Glutamatergic neuron (in vitro differentiated cells): Measurements from ENCODE around the gene ARPC2. TPM values are rescaled to one million over a fixed set of nuclear protein-coding genes. Genes with fewer than 3 reads are reported as not detected.

Experiments
- DNase-seq: peaks from one replicate; pipeline ENCODE4 v3.0.0; 2022
- H3K27ac Mint-ChIP-seq: one replicate; pipeline ENCODE4 v1.8.0; 2020; ENCODE audit warnings: mild to moderate bottlenecking, mixed read lengths, inconsistent platforms; ENCODE audit not compliant: unreplicated experiment
- H3K27me3 Mint-ChIP-seq: one replicate; pipeline ENCODE4 v1.8.0; 2020; ENCODE audit warnings: mild to moderate bottlenecking, moderate library complexity, mixed read lengths, inconsistent platforms; ENCODE audit not compliant: unreplicated experiment
- H3K36me3 Mint-ChIP-seq: one replicate; pipeline ENCODE4 v1.8.0; 2020; ENCODE audit warnings: mild to moderate bottlenecking, mixed read lengths, inconsistent platforms; ENCODE audit not compliant: unreplicated experiment
- H3K4me1 Mint-ChIP-seq: one replicate; pipeline ENCODE4 v1.8.0; 2020; ENCODE audit warnings: mild to moderate bottlenecking, low read depth, mixed read lengths, inconsistent platforms; ENCODE audit not compliant: unreplicated experiment
- H3K4me3 Mint-ChIP-seq: one replicate; pipeline ENCODE4 v1.8.0; 2020; ENCODE audit warnings: mild to moderate bottlenecking, mixed read lengths, inconsistent platforms; ENCODE audit not compliant: unreplicated experiment
- H3K9me3 Mint-ChIP-seq: one replicate; pipeline ENCODE4 v1.8.0; 2020; ENCODE audit warnings: mild to moderate bottlenecking, moderate library complexity, mixed read lengths, inconsistent platforms; ENCODE audit not compliant: unreplicated experiment
- total RNA-seq: library from RNA; stranded (reverse); fragmentation: NEBNext Ultra II Directional; extraction: Animal tissue kit (Norgen Biotek cat#: 25700); gene quantifications from one replicate; pipeline ENCODE4 v1.2.1, GENCODE V29; 2021; ENCODE audit not compliant: unreplicated experiment
- TF ChIP-seq, protein P1 (sequence below): fragments of 200-600 bp; sonication (generic); IDR thresholded peaks from one replicate; pipeline ENCODE4 v1.5.0; 2021; ENCODE audit not compliant: partially characterized antibody, unreplicated experiment

ARPC2 gene
- total RNA-seq, 1 donor from 2014 or later = 207 TPM

GRCh38 chr2:218186876-218187275, 30.1 kb upstream of the ARPC2 start:
- Mint-ChIP-seq H3K9me3 (no peaks in the 10 kb centered on the region), H3K36me3 (no peaks in the 10 kb centered on the region), H3K4me1 (no peaks in the 10 kb centered on the region), H3K27me3 (peaks cover 2% of the 10 kb centered on the region), H3K27ac (no peak overlapping the region), H3K4me3 (no peak overlapping the region)
- DNase-seq = no peak
- TF ChIP-seq, protein P1, sequence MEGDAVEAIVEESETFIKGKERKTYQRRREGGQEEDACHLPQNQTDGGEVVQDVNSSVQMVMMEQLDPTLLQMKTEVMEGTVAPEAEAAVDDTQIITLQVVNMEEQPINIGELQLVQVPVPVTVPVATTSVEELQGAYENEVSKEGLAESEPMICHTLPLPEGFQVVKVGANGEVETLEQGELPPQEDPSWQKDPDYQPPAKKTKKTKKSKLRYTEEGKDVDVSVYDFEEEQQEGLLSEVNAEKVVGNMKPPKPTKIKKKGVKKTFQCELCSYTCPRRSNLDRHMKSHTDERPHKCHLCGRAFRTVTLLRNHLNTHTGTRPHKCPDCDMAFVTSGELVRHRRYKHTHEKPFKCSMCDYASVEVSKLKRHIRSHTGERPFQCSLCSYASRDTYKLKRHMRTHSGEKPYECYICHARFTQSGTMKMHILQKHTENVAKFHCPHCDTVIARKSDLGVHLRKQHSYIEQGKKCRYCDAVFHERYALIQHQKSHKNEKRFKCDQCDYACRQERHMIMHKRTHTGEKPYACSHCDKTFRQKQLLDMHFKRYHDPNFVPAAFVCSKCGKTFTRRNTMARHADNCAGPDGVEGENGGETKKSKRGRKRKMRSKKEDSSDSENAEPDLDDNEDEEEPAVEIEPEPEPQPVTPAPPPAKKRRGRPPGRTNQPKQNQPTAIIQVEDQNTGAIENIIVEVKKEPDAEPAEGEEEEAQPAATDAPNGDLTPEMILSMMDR = no peak

DNA sequence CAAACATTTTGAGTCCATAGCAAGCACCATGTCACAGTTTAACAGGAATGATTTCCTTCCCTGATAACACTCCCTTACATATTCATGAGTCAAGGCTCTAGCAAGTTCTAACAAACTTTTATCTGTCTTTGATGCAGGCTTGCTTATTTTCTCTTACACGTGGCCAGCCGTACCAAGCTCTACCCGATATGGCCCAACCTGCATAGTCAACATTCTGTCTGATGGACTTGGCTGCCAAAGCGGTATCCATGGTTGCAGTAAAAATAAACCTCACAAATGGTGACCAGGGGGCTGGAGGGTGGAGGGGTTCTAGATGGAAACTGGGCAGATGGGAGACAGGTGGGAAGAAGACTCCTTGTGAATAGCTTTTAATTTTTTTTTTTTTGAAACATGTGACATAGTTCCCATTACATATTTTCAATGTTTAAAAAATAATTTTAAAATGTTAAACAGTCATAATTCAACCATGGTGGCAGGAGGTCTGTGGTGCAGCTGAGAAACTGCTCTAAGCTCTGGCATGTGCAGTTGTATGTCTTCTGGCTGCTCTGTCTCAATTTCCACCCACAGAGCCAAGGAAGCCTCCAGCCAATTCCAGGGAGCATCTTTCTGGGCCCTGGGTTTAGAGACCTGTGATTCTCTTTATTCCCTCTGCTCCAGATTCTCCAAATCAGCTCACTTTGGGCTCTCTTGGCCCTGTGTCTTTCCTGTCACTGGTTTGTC, 29.5 kb upstream of the ARPC2 start:
- TF ChIP-seq, protein P1 = no peak
- Mint-ChIP-seq H3K4me3 (no peak overlapping the region), H3K27me3 (peaks cover 2% of the 10 kb centered on the region), H3K27ac (no peak overlapping the region), H3K36me3 (no peaks in the 10 kb centered on the region), H3K4me1 (no peaks in the 10 kb centered on the region), H3K9me3 (no peaks in the 10 kb centered on the region)
- DNase-seq = no peak

GRCh38 chr2:218188528-218188927, 28.5 kb upstream of the ARPC2 start:
- Mint-ChIP-seq H3K27ac (no peak overlapping the region), H3K27me3 (peaks cover under 1% of the 10 kb centered on the region), H3K4me3 (no peak overlapping the region), H3K36me3 (no peaks in the 10 kb centered on the region), H3K9me3 (no peaks in the 10 kb centered on the region), H3K4me1 (no peaks in the 10 kb centered on the region)
- TF ChIP-seq, protein P1 = no peak
- no peak for DNase-seq

DNA sequence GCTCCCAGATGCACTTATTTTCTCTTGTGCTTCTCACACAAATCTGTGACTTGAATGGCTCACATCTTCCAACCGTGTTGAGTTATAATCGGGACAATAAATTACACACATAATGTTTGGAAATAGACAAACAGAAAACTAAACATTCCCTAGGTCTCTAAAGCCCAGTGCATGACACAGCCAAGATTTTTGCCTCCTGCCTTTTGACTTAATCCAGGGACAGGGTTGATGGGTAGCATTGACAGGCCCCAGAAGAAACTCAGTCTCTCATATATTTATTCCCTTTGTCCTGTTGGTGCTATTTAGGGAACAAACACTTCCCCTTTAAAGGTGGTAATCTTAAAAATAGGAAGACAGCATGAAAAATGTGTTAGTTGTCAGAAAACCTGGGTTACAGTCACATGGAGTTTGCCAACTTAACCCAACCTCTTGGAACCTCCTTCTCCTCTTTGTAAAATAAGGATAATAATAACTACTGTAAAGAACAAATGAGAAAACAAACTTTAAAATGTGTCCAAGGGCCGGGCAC, 24.0 kb upstream of the ARPC2 start:
- Mint-ChIP-seq H3K4me1 (no peaks in the 10 kb centered on the region), H3K27ac (no peak overlapping the region), H3K27me3 (no peaks in the 10 kb centered on the region), H3K4me3 (no peak overlapping the region), H3K9me3 (peaks cover 5% of the 10 kb centered on the region), H3K36me3 (no peaks in the 10 kb centered on the region)
- TF ChIP-seq, protein P1 = no peak
- DNase-seq = no peak

DNA sequence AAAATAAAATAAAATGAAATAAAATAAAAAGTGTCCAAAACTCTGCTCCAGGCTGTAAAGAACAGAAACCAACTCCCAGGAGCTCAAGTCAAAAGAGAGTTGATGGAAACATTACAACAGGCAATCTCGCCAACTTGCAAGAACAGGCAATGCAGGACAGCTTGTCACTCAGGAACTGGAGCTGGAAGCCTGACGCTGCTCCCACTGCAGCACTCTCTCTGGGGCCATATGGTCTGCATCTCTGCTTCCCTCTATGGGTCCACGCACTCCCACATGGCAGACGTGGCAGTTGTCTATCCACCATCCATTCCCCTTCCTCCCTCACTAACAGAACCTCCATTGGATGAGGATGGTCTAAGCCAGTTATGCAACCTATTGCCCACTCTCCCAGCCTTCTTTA, 23.3 kb upstream of the ARPC2 start:
- Mint-ChIP-seq H3K27me3 (peaks cover under 1% of the 10 kb centered on the region), H3K9me3 (peaks cover 5% of the 10 kb centered on the region), H3K4me1 (no peaks in the 10 kb centered on the region), H3K36me3 (no peaks in the 10 kb centered on the region), H3K4me3 (no peak overlapping the region), H3K27ac (peak overlapping the region; percentile 26)
- TF ChIP-seq, protein P1 = no peak
- DNase-seq = no peak
